GM19467 (cell line): ENCODE results near the gene UBE2U.
"Not testable (repeated sequence)": the region's sequence is repeated elsewhere in the genome, so short reads cannot be mapped to it uniquely, and the experiment has no call there.

ENCODE experiments used
- ATAC-seq: cut with Tn5 transposase; IDR thresholded peaks from one replicate; pipeline ENCODE4 v1.9.1; 2021; ENCODE audit warnings: mild to moderate bottlenecking, moderate library complexity; ENCODE audit not compliant: unreplicated experiment

The UBE2U gene

DNA sequence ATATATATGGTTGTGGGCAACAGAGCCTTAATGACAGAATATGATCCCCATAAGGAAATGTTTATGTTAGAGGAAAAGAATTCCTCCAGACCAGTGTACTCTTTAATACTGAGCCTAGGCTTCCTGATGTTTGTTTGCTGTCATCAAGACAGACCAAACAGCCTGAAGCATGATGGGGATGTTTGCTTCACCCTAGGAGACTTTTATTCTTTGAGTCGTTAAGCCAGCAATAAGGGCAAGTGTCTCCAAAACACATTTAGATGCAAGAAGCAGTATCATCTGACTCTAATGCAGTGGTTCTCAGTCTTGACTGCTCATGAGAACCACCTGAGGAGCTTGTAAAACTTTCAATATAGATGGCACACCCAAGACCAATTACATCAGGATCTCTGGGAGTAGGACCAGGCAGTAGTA is 33.1 kb downstream of the UBE2U start:
- no peak for ATAC-seq

DNA sequence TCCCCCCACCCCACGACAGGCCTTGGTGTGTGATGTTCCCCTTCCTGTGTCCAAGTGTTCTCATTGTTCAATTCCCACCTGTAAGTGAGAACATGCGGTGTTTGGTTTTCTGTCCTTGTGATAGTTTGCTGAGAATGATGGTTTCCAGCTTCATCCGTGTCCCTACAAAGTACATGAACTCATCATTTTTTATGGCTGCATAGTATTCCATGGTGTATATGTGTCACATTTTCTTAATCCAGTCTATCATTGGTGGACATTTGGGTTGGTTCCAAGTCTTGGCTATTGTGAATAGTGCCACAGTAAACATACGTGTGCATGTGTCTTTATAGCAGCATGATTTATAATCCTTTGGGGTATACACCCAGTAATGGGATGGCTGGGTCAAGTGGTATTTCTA is 36.1 kb downstream of the UBE2U start:
- not testable (repeated sequence) for ATAC-seq

DNA sequence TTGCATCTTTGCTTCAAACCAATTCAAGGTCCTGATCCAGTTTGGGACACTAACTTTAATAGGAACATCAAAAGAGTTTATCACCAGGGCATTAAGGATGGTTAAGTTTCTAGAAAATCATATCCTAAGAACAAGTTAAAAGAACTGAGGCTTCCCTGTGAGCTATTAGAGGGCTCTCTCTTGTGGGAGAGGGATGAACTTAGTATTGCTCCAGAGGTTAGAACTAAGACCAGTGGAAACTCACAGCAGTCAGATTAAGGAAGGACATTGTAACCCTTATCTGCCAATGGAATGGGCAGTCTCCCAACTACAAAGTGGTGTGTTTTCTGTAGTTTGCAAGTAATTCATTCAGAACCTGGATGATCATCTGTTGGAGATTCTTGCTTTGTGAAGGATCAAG is 36.8 kb downstream of the UBE2U start:
- ATAC-seq: no peak

DNA sequence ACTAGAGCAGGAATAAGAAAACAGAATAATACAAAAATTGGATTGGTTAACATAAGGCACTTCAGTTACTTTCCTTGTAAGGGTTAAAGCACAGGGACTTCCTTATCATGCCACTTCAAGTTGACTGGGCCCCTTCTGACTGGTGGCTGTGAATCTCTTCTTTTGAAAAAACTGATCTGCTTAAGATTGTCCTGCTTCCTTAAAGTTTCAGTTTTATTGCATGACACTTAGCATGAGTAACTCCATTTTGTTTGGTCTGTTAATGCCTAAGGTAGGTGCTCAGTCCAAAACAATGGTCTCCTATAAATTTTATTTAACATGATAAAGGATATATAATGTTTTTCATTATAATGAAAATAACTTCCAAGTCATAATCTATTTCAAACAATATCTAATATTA is 37.6 kb downstream of the UBE2U start:
- ATAC-seq: no peak

DNA sequence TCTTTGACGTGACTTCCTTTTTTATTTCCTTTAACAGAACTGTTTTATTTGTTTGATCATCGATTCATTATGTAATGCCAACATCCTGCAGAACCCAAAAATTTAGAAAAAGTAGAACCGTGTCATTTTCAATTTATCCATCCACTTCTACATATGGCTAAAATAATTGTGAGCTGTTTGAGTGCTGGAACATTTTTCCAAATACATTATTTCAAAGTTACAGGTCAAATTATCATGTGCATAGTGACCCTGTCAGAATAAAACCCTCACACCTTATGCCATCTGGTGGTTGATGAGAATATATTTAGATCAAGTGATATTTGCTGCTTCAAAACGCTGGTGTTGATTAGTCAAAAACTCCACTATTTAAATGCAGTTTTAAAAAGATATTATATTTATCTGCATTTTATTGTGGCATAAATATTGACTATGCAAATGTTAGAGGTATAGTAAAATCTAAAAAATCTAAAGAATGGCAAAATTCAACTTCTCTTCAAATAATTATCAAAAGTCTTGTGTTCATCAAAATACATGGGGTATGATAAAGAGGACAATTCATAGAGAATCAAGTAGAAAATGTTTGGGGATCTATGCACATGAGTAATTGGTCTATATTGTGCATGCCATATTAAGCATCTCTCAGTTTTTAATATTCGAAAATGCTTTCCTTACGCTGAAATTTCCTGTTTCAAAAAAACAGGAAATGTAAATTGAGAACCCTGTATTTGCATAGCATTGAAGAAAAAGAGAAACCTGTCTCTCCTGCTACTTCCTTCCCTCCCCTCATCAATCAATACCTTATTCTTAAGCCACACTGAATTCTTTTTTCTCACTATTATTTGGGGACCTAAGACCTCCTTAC is 39.7 kb downstream of the UBE2U start:
- no peak for ATAC-seq

DNA sequence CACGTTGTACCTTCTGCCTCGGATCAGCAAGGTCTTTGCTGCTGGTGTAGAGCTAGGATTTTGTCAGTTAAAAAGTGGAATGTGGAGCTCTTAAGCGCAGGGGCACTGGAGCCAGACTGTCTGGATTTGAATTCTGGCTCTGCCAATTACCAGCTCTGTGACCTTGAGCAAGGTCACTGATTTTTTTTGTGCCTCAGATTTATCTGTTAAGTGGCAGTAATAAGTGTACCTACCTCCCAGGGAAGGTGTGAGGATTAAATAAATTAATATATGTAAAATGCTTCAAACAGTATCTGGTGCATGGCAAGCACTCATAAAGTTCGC is 40.3 kb downstream of the UBE2U start:
- no peak for ATAC-seq

DNA sequence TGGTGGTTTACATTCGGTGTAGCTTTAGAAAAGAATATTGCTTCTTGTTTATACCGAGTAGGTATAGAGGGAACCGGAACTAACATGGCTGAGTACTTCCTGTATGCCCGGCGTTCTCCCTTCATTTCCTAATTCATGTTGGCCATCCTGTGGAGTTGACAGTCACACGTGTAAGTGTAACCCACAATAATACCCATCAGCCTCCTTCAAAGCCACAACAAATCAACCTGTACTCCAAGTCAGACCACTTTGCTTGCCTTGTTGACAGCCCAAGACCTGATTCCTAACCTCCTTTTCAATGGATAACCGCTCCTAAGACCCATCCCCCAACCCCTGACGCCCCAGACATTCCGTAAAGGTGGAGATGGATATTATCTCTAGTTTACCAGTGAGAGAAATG is 42.1 kb downstream of the UBE2U start:
- ATAC-seq: no peak

DNA sequence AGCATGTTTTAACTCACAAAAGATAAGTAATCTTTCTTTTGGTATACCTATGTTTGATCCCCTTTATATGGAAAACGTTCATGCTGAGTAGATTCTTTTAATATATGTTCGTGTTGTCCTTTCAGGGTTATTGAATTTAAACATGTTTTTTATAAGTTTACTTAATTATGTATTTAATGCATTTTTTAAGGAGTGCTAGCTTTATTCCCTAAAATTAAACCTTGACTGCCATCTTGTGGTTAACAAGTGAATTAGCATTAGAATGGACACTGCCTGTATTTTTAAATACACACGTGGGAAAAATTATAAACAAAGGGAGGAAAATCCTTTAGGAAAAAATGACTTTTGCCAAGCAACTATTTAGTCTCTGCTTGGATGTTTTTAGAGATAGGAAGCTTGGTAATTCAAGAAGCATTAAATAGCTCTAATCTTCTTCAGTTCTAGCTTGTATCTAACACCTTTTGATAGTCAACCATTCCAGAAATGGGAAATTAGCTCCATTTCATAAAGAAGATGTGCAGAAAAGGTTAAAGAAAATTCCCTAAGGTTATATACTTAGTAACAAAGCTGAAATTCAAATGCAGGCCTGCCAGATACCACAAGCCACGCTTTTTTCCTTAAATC is 43.0 kb downstream of the UBE2U start:
- no peak for ATAC-seq

DNA sequence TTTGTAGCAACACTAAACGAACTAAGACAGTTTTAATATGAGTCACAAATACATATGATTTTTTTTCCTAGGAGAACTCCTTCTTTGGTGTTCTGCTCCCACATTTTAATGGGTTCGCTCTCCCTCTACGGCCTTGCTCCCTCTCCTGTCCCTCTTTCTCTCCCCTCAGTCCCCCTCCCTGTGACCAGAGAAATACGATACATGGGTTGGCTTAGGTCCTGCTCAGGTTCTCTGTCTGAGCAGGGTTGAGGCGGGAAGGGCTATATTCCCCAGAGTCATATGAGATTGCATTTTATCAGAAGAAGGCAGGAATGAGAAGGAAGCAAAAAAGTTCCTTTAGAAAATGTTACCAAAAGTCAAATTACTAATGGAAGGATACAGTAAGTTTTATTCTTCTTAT is 44.6 kb downstream of the UBE2U start:
- ATAC-seq: no peak

DNA sequence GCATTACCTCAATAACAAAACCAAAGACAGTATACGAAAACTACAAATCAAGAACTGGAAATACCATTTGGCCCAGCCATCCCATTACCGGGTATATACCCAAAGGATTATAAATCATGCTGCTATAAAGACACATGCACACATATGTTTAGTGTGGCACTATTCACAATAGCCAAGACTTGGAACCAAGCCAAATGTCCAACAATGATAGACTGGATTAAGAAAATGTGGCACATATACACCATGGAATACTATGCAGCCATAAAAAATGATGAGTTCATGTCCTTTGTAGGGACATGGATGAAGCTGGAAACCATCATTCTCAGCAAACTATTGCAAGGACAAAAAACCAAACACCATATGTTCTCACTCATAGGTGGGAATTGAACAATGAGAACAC is 47.0 kb downstream of the UBE2U start:
- ATAC-seq: not testable (repeated sequence)

DNA sequence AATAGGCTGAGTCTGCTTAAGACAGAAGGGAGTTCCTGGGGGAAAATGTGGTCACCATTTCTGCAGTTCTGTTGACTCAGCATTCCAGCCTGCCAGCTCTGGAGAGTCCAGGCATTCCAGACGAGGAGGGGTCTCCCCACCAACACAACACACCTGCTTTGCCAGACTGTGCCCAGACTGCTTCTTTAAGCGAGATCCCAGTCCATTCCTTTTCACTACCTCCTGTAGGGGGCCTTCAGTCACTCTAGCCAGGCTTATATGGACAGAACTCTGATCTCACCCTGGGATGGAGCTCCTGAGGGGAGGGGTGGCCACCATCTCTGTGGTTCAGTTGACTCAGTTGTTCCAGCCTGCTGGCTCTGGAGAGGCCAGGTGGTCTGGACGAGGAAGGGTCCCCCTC is 48.5 kb downstream of the UBE2U start:
- no peak for ATAC-seq

DNA sequence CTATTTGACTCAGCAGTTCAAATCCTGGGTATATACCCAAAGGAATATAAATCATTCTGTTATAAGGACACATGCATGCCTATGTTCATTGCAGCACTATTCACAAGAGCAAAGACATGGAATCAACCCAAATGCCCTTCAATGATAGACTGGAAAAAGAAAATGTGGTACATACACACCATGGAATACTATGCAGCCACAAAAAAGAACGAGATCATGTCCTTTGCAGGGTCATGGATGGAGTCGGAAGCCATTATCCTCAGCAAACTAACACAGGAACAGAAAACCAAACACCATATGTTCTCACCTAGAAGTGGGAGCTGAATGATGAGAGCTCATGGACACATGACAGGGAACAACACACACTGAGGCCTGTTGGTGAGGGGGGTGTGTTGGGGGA is 53.8 kb downstream of the UBE2U start:
- not testable (repeated sequence) for ATAC-seq

DNA sequence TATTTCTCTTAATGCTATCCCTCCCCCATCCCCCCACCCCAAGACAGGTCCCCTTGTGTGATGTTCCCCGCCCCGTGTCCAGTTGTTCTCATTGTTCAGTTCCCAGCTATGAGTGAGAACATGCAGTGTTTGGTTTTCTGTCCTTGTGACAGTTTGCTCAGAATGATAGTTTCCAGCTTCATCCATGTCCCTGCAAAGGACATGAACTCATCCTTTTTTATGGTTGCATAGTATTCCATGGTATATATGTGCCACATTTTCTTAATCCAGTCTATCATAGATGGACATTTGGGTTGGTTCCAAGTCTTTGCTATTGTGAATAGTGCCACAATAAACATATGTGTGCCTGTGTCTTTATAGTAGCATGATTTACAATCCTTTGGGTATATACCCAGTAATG is 55.0 kb downstream of the UBE2U start:
- not testable (repeated sequence) for ATAC-seq

DNA sequence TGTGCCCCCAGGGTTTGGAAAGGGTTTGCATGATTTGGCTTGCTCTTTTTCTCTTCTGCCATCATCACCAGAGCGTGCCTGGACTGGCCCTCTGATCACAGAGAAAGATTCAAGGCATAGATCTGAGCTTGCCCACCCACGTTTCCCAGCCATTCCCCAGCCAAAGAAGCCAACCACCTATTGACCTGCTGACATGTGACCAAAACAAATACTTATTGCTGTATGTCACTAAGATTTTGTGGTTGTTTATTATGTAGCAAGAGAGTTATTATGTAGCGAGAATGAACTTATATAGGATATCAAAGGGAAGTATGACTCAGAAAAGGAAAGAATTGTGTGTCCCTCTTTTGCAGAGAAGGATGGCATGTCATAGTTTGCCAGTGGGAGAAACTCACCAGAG is 59.9 kb downstream of the UBE2U start:
- ATAC-seq: no peak

DNA sequence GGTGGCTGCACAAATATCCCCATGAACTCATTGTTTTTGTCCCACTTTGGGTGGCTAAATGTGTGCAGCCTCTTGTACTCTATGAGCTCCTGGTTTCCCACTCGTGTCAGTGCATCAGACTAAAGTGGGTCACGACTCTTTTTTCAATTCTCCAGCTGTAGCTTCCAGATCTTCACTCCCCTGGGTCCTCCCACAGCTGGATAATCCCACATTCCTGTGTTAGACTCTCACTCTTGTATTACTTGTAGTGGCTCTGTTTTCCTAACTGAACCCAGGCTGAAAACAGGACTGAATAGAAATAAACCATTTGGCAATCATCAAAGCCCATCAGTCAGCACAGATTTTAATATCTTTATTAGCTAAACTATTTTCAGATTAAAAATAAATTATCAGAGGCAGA is 60.4 kb downstream of the UBE2U start:
- ATAC-seq: no peak

DNA sequence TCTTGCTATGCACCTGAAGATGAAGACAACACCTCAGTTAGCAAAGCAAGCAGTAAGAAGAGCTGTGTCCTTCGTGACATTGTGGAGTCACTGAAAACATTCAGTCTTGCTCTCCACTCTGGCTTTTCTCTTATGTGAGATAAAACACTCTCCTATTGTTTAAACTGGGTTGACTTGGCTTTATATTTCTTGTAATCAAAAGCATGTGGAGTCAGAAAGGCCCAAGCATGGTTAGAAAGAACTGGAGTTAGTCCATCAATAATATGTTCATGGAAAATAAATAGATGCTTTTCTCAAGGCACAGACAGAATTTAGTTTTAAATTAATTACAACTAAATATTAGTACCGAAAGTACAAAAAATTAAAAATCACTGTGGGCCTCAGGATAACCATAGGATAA is 61.7 kb downstream of the UBE2U start:
- no peak for ATAC-seq

DNA sequence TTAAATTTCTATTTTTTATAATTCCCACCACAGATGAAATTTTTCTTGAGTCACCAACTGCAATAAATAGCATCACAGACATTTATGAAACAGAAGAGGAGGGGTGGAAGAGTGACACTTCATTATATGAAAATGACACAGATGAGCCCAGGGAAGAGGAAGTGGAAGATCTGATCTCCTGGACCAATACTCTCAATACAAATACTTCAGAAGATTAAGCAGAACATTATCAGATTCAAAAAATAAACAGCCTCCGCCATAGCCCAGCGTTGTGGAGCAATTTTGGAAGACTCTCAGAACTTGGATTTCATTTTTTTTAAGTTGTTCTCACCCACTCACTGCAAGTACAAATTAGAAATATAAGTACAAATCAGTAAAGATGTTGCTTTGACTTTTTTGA is 63.6 kb downstream of the UBE2U start:
- no peak for ATAC-seq

DNA sequence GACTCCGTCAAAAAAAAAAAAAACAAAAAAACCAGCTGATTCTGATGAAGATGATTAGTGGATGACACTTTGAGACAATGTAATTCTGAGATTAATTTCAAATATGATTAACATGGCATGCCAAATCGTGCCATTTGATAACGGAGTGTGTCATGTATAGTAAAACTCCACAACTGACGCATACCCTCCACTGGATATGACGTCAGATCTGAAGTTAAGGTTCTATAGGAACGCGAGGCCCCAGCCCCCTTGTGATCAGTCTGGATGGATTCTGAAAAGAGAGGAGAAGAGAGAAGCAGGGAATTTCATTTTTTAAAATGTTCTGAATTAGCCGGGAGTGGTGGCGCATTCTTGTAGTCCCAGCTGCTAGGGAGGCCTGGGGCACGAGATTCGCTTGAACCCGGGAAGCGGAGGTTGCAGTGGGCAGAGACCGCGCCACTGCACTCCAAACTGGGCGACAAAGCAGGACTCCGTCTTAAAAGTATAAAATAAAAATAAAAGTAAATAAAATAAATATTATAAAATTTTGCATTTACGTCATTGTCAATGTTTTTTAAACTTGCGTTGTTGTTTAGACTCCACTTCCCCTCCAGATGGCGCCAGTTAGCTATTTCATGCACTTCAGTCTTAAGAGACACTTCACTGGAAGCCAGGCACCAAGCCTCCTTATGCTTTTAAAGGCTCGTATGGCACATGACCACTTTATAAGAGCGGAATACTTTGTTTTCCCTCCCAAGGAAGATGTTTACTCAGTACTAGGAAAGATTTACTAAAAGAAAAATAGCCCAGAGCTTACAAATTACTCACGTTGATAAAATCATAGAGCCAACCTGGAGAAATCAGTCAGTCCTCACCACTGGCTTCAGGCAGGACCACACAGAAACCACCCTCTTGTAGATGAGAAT is 65.5 kb downstream of the UBE2U start:
- ATAC-seq: no peak

DNA sequence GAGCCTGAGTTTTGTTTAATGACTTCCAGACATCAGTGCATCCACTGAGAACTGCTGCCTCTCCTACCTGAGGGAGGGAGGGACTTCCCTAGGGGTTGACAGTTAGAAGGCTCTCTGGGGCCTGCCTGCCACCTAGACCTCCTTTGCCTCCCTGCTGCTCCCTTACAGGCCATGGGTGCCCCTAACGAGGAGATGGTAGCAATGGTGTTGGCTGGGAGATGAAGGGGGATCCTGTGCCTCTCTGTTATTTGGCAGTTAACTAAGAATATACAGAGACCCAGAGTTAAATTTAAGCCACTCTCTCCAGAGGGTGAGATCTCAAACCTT is 66.1 kb downstream of the UBE2U start:
- ATAC-seq: no peak

DNA sequence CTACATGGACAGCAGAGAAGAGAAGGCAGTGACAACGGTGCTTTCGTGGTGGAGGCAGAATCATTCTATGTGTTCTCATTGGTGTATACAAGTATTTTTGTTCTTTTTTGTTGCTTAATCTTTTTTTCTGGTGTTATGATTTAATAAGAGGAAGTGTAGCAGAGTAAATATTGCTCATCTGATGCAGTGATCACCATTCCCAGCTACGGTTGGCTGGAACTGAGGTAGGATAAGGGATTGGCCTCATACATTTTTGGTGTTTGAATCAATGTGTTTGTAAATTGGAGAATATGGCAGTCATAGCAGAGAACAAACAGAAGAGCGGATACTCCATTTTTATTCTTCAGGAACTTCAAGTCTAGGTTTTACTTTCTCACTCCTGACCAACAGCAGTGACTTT is 76.6 kb downstream of the UBE2U start:
- ATAC-seq: no peak

DNA sequence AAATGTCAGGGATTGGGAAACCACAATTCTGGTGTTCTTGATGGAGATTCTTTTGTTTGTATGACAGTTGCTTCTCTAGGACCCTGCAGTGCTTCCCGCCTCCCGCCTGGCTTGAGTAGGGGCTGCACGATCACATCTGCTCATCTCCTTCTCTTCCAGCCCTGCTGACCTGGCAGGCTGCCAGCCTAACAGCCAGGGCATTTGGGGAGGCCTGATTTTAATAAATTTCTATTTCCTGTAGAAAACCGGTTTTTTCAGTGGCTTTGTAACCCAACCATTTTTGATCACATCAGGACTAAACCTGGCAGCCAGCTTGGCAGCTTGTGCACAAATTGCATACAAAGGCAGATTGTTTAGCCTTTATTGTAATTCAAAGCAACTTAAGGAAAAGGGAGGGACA is 78.9 kb downstream of the UBE2U start:
- no peak for ATAC-seq

DNA sequence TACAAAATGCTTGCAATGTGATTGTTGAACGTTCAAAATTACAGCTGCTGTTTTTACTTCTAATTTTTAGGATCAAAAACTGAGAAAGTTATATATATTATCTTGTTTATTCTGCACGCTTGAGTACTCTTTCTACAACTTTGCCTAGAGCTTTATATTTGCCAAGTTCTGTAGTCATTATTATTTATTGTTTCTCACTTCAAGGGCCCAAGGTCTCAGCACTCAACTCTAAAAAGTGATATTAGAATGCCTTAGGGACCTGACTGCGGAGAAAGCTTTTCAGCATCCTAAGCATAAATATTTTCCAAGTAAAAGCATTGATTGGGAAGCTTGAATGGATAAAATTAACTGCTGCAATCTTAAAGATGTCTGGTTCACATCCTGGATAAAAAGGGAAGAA is 83.6 kb downstream of the UBE2U start:
- ATAC-seq: no peak
